SK-N-SH (cell line): Measurements from ENCODE around the gene AGBL1. TPM values are rescaled to one million over a fixed set of nuclear protein-coding genes. Genes with fewer than 3 reads are reported as not detected.

Experiments
- CTCF ChIA-PET: fragments of 300-600, 350-600 bp; formaldehyde crosslinking; extraction: SDS; loops from one replicate; lab custom pipeline; 2021; lab: Yijun Ruan, JAX
- POLR2A ChIA-PET: fragments of 350-600 bp; sonication (Branson Sonifier 250); formaldehyde crosslinking; extraction: SDS; loops from one replicate; lab custom pipeline; 2020; ENCODE audit warnings: antibody characterized with exemption, inconsistent platforms; lab: Yijun Ruan, JAX
- DNase-seq: peaks from one replicate; pipeline ENCODE4 v3.0.0; 2012
- H2AFZ ChIP-seq: fragments of 200-600 bp; sonication (generic); 2 replicates; pipeline ENCODE4 v1.8.1; 2016; ENCODE audit warnings: antibody characterized with exemption, mild to moderate bottlenecking, low read depth
- H3F3A ChIP-seq: fragments of 200-600 bp; sonication (generic); replicated peaks from 2 replicates; pipeline ENCODE3; 2016; ENCODE audit warnings: antibody characterized with exemption, mild to moderate bottlenecking; ENCODE audit not compliant: insufficient read depth
- H3K27ac ChIP-seq, 2 experiments: fragments of 200-500 bp in 1 of 2; fragments of 200-600 bp in 1 of 2; sonication (Bioruptor generic) in 1 of 2; sonication (generic), shearing (Covaris generic) in 1 of 2; 2 replicates each; pipeline versions ENCODE4 v1.5.1 to v1.6.1; 2014 to 2016; ENCODE audit warnings: low read depth in 2 of 2, inconsistent platforms in 1 of 2, low read length in 1 of 2, mild to moderate bottlenecking in 1 of 2, mixed read lengths in 1 of 2
- H3K27me3 ChIP-seq: fragments of 200-600 bp; sonication (generic), shearing (Covaris generic); 2 replicates; pipeline ENCODE4 v1.6.1; 2016; ENCODE audit warnings: mixed run types; ENCODE audit not compliant: insufficient read depth
- H3K36me3 ChIP-seq, 2 experiments: fragments of 200-500 bp in 1 of 2; fragments of 200-600 bp in 1 of 2; sonication (Bioruptor generic) in 1 of 2; sonication (generic) in 1 of 2; replicated peaks in 1 of 2; 2 replicates each; pipeline versions ENCODE3 to v1.5.1; 2014 to 2016; ENCODE audit warnings: low read length in 1 of 2, mild to moderate bottlenecking in 1 of 2; ENCODE audit not compliant: insufficient read depth in 2 of 2, control insufficient read depth in 1 of 2
- H3K4me1 ChIP-seq, 2 experiments: fragments of 200-500 bp in 1 of 2; fragments of 200-600 bp in 1 of 2; sonication (Bioruptor generic) in 1 of 2; sonication (generic), shearing (Covaris generic) in 1 of 2; 2 replicates each; pipeline versions ENCODE4 v1.5.1 to v1.6.1; 2014 to 2016; ENCODE audit warnings: low read depth in 1 of 2, low read length in 1 of 2, mixed run types in 1 of 2; ENCODE audit not compliant: insufficient read depth in 2 of 2, control insufficient read depth in 1 of 2
- H3K4me2 ChIP-seq: fragments of 200-600 bp; sonication (generic), shearing (Covaris generic); 2 replicates; pipeline ENCODE4 v1.6.1; 2017; ENCODE audit warnings: mixed run types
- H3K4me3 ChIP-seq, 2 experiments: fragments of 200-500 bp in 1 of 2; fragments of 200-600 bp in 1 of 2; sonication (Bioruptor generic) in 1 of 2; sonication (generic), shearing (Covaris generic) in 1 of 2; 2 replicates each; pipeline versions ENCODE4 v1.5.1 to v1.8.1; 2014 to 2016; ENCODE audit warnings: low read depth in 2 of 2, inconsistent platforms in 1 of 2, low read length in 1 of 2, mild to moderate bottlenecking in 1 of 2, mixed read lengths in 1 of 2, moderate library complexity in 1 of 2
- H3K79me2 ChIP-seq: fragments of 200-600 bp; sonication (generic); 2 replicates; pipeline ENCODE4 v1.8.1; 2017; ENCODE audit warnings: mild to moderate bottlenecking; ENCODE audit not compliant: insufficient read depth
- H3K9ac ChIP-seq: fragments of 200-600 bp; sonication (generic); 2 replicates; pipeline ENCODE4 v1.6.1; 2017; ENCODE audit warnings: mixed run types
- H3K9me2 ChIP-seq: fragments of 200-600 bp; sonication (generic); 2 replicates; pipeline ENCODE4 v1.6.1; 2017; ENCODE audit warnings: mixed run types
- H3K9me3 ChIP-seq: fragments of 200-600 bp; sonication (generic); 2 replicates; pipeline ENCODE4 v1.6.1; 2017; ENCODE audit warnings: mixed run types, mild to moderate bottlenecking, moderate library complexity
- H4K20me1 ChIP-seq: fragments of 200-600 bp; sonication (generic); 2 replicates; pipeline ENCODE4 v1.6.1; 2017; ENCODE audit warnings: mild to moderate bottlenecking, mixed run types; ENCODE audit not compliant: insufficient read depth
- FOSL2 ChIP-seq: IDR thresholded peaks from 2 replicates; pipeline ENCODE4 v1.4.0; 2012; ENCODE audit warnings: low read depth, mild to moderate bottlenecking, moderate library complexity, borderline replicate concordance
- FOXJ3 ChIP-seq: sonication (generic); formaldehyde crosslinking; IDR thresholded peaks from 2 replicates; pipeline ENCODE4 v1.5.1; 2020; ENCODE audit warnings: mild to moderate bottlenecking, missing genetic modification reagents
- GABPA ChIP-seq: IDR thresholded peaks from 2 replicates; pipeline ENCODE4 v1.4.0; 2012; ENCODE audit warnings: low read depth, mild to moderate bottlenecking
- IRF3 ChIP-seq: fragments of 150-350 bp; IDR thresholded peaks from 2 replicates; pipeline ENCODE4 v1.6.1; 2016; ENCODE audit warnings: mild to moderate bottlenecking, low read depth, low read length
- MAX ChIP-seq: IDR thresholded peaks from 2 replicates; pipeline ENCODE4 v1.4.0; 2012; ENCODE audit warnings: low read depth
- RFX5 ChIP-seq: IDR thresholded peaks from 2 replicates; pipeline ENCODE4 v1.6.1; 2012; ENCODE audit warnings: mild to moderate bottlenecking, improper control_type of control experiment, low read length
- SMC3 ChIP-seq: IDR thresholded peaks from 2 replicates; pipeline ENCODE4 v1.6.1; 2012; ENCODE audit warnings: low read depth, low read length, improper control_type of control experiment
- TCF12 ChIP-seq: IDR thresholded peaks from 2 replicates; pipeline ENCODE4 v1.4.0; 2012
- TEAD4 ChIP-seq: IDR thresholded peaks from 2 replicates; pipeline ENCODE4 v1.4.0; 2012; ENCODE audit warnings: mild to moderate bottlenecking, borderline replicate concordance; ENCODE audit not compliant: insufficient read depth
- YY1 ChIP-seq: IDR thresholded peaks from 2 replicates; pipeline ENCODE4 v1.4.0; 2012; ENCODE audit warnings: low read depth, mild to moderate bottlenecking
- ZBTB33 ChIP-seq: IDR thresholded peaks from 2 replicates; pipeline ENCODE4 v1.4.0; 2012; ENCODE audit warnings: low read depth, borderline replicate concordance
- WGBS: methylation state at CpG from one replicate; pipeline ENCODE4 v1.1.6; 2017; ENCODE audit warnings: low lambda C conversion rate; 5-methylcytosine and 5-hydroxymethylcytosine counted together
- polyA plus RNA-seq, 3 experiments: library from polyadenylated mRNA; depleted of rRNA; stranded (reverse); fragments of >200 nt; gene quantifications; 2 replicates each; pipeline ENCODE4 v1.2.3, GENCODE V29; 2012
- TF ChIP-seq, protein P1 (sequence below): IDR thresholded peaks from 2 replicates; pipeline ENCODE4; 2012

AGBL1 gene
- polyA plus RNA-seq, 1 of the 3 experiments (the other 2 are of a cell fraction) = not detected

- Histone ChIP-seq H3K4me3 (no peak overlapping the region), H3K36me3 (no peaks in the 10 kb centered on the region), H3K4me2 (no peak overlapping the region), H3F3A (no peaks in the 10 kb centered on the region), H3K27me3 (no peaks in the 10 kb centered on the region), H3K9ac (no peak overlapping the region), H3K9me2 (no peaks in the 10 kb centered on the region), H3K4me1 (no peaks in the 10 kb centered on the region), H3K9me3 (no peaks in the 10 kb centered on the region), H3K79me2 (no peaks in the 10 kb centered on the region), H2AFZ (no peak overlapping the region), H4K20me1 (no peaks in the 10 kb centered on the region), H3K27ac (no peak overlapping the region)
- TF ChIP-seq MAX = no peak
- TF ChIP-seq SMC3 = no peak
- ChIA-PET POLR2A (no interaction called here), CTCF (interaction anchor here (0.8 kb wide), 1 partner anchor 991 kb away, joined by 4 read pairs; no protein-coding TSS in a partner anchor)
- 11% methylated on average over 1 of the region's 1 CpG for WGBS
- DNase-seq = no peak
Measured at GRCh38 chr15:86322629-86323028, 243.0 kb downstream of the AGBL1 start.

DNA sequence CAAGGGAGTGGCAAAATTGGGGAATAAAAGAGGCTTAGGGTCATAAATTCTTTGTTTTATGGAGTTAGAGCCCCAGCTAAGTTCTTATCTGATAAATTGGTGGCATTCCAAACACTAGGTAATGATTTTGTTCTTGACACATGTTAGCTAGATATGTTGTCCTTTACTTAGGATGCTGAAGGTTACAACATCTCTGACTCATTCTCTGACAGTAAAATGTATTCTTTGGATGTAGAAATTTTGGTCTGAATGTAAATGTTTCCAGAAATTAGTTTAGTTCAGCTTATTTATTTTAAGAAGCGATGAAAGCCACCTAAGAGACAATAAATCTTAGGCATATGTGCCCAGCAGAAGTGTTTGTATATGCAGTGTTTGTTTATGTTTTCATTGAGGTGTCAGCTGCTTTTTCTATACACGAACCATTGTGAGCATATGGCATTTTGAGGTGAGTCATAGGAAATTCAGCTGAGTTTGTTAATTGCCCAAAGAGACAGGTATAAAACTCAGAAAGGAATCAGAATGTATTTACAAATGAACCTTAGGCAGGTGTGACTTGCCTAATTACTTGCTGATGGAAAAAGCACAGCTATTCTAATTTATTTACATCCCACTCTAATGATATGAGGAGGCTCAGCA, 247.7 kb downstream of the AGBL1 start:
- TF ChIP-seq TEAD4 = no peak
- TF ChIP-seq FOXJ3 (CRISPR knock-in tag) = no peak
- no peak for TF ChIP-seq IRF3
- no peak for TF ChIP-seq FOSL2
- TF ChIP-seq RFX5 = no peak
- TF ChIP-seq ZBTB33 = no peak
- TF ChIP-seq TCF12 = no peak
- no peak for TF ChIP-seq SMC3
- TF ChIP-seq, protein P1, sequence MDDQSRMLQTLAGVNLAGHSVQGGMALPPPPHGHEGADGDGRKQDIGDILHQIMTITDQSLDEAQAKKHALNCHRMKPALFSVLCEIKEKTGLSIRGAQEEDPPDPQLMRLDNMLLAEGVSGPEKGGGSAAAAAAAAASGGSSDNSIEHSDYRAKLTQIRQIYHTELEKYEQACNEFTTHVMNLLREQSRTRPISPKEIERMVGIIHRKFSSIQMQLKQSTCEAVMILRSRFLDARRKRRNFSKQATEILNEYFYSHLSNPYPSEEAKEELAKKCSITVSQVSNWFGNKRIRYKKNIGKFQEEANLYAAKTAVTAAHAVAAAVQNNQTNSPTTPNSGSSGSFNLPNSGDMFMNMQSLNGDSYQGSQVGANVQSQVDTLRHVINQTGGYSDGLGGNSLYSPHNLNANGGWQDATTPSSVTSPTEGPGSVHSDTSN = no peak
- no peak for TF ChIP-seq YY1
- no peak for TF ChIP-seq GABPA
- no peak overlapping the region for H3K4me3 ChIP-seq
- H3K4me1 ChIP-seq = no peaks in the 10 kb centered on the region
- H3K27me3 ChIP-seq = no peaks in the 10 kb centered on the region
- no peak overlapping the region for H2AFZ ChIP-seq
- ChIA-PET POLR2A (no interaction called here), CTCF (no interaction called here)
- H3K9me3 ChIP-seq = peaks cover 7% of the 10 kb centered on the region; the same call in 1 of the 2 replicates
- 3% methylated on average over 2 of the region's 2 CpGs for WGBS
- H3K9ac ChIP-seq = no peak overlapping the region
- H3K9me2 ChIP-seq = no peaks in the 10 kb centered on the region
- no peak overlapping the region for H3K4me2 ChIP-seq
- H4K20me1 ChIP-seq = no peaks in the 10 kb centered on the region
- no peak overlapping the region for H3K27ac ChIP-seq
- no peak for DNase-seq
- no peaks in the 10 kb centered on the region for H3K36me3 ChIP-seq
- H3K79me2 ChIP-seq = no peaks in the 10 kb centered on the region
- no peaks in the 10 kb centered on the region for H3F3A ChIP-seq
